Mucosa of rectum (tissue), 2 donors: ENCODE data around the gene PIGR.

Source experiments
- H3K27ac ChIP-seq, 2 donors: one replicate each; pipeline ENCODE4 v1.7.0; 2013; ENCODE audit warnings: inconsistent platforms in 2 of 2, low read depth in 2 of 2, low read length in 2 of 2
- H3K27me3 ChIP-seq, 2 donors: one replicate each; pipeline ENCODE4 v1.7.0; 2013; ENCODE audit warnings: low read length in 2 of 2; ENCODE audit not compliant: control insufficient read depth in 2 of 2, insufficient read depth in 2 of 2
- H3K36me3 ChIP-seq, 2 donors: one replicate each; pipeline ENCODE4 v1.7.0; 2013; ENCODE audit warnings: low read length in 2 of 2; ENCODE audit not compliant: control insufficient read depth in 2 of 2, insufficient read depth in 2 of 2
- H3K4me1 ChIP-seq, 2 donors: one replicate each; pipeline ENCODE4 v1.7.0; 2013; ENCODE audit warnings: low read length in 2 of 2, mild to moderate bottlenecking in 1 of 2; ENCODE audit not compliant: control insufficient read depth in 2 of 2, insufficient read depth in 2 of 2
- H3K4me3 ChIP-seq, 2 donors: one replicate each; pipeline ENCODE4 v1.7.0; 2013; ENCODE audit warnings: low read length in 2 of 2
- H3K9ac ChIP-seq, 2 donors: one replicate each; pipeline ENCODE4 v1.7.0; 2013; ENCODE audit warnings: low read length in 2 of 2, low read depth in 1 of 2, mild to moderate bottlenecking in 1 of 2
- H3K9me3 ChIP-seq, 2 donors: one replicate each; pipeline ENCODE4 v1.7.0; 2013; ENCODE audit warnings: low read length in 2 of 2; ENCODE audit not compliant: control insufficient read depth in 2 of 2
- donor health status: healthy.
- donor health status: Normal muscosa, but diverticular disease.

PIGR gene

GRCh38 chr1:206883160-206883559 is 63.1 kb downstream of the PIGR start:
- no peaks in the 10 kb centered on the region for H3K36me3 ChIP-seq
- peaks cover 3 to 5% of the 10 kb centered on the region in 2 donors for H3K27me3 ChIP-seq
- H3K27ac ChIP-seq: no peak overlapping the region
- H3K4me3 ChIP-seq: no peak overlapping the region
- no peak overlapping the region for H3K9ac ChIP-seq
- H3K9me3 ChIP-seq: peaks cover 4 to 5% of the 10 kb centered on the region in 2 donors
- no peaks in the 10 kb centered on the region for H3K4me1 ChIP-seq

GRCh38 chr1:206882555-206882954 is 63.7 kb downstream of the PIGR start:
- no peak overlapping the region for H3K4me3 ChIP-seq
- H3K27ac ChIP-seq: no peak overlapping the region
- H3K27me3 ChIP-seq: peaks cover 3 to 5% of the 10 kb centered on the region in 2 donors
- no peak overlapping the region for H3K9ac ChIP-seq
- no peaks in the 10 kb centered on the region for H3K36me3 ChIP-seq
- peaks cover 4 to 7% of the 10 kb centered on the region in 2 donors for H3K9me3 ChIP-seq
- H3K4me1 ChIP-seq: no peaks in the 10 kb centered on the region

- Histone ChIP-seq H3K27me3 (peaks cover 3% of the 10 kb centered on the region in 2 donors), H3K4me1 (no peaks in the 10 kb centered on the region), H3K4me3 (no peak overlapping the region), H3K9me3 (peaks cover 6 to 7% of the 10 kb centered on the region in 2 donors), H3K36me3 (no peaks in the 10 kb centered on the region), H3K27ac (no peak overlapping the region), H3K9ac (no peak overlapping the region)
Observed at GRCh38 chr1:206880314-206880713, 66.0 kb downstream of the PIGR start.
